Limb (tissue), 2 donors: ENCODE data around the gene FGGY.
"Not testable (repeated sequence)": the region's sequence is repeated elsewhere in the genome, so short reads cannot be mapped to it uniquely, and the experiment has no call there.

Source experiments
- DNase-seq, 2 donors: peaks; one replicate each; pipeline ENCODE4 v3.0.0-alpha.2; 2016; ENCODE audit errors: extremely low spot score in 2 of 2

Gene FGGY

GRCh38 chr1:59631561-59632255 is 334.8 kb downstream of the FGGY start:
- DNase-seq = no peak

GRCh38 chr1:59635097-59635496 is 338.2 kb downstream of the FGGY start:
- no peak for DNase-seq

- DNase-seq = peak; percentile 67 to 87
These were observed 341.4 kb downstream of the FGGY start for GRCh38 chr1:59638231-59638711.

- no peak for DNase-seq
These were observed 342.4 kb downstream of the FGGY start for GRCh38 chr1:59639266-59639665.

GRCh38 chr1:59640851-59641250 is 344.0 kb downstream of the FGGY start:
- DNase-seq = no peak

GRCh38 chr1:59641836-59642235 is 344.9 kb downstream of the FGGY start:
- DNase-seq = peak in 1 of 2 donors; percentile 16

GRCh38 chr1:59643526-59643925 is 346.6 kb downstream of the FGGY start:
- no peak for DNase-seq

GRCh38 chr1:59645893-59646292 is 349.0 kb downstream of the FGGY start:
- no peak for DNase-seq

GRCh38 chr1:59653142-59653958 is 356.5 kb downstream of the FGGY start:
- DNase-seq = not testable (repeated sequence)

- no peak for DNase-seq
These were observed 357.1 kb downstream of the FGGY start for GRCh38 chr1:59653968-59654367.

- no peak for DNase-seq
These were observed 361.1 kb downstream of the FGGY start for GRCh38 chr1:59657873-59658465.

GRCh38 chr1:59664166-59664565 is 367.3 kb downstream of the FGGY start:
- no peak for DNase-seq

GRCh38 chr1:59666106-59666505 is 369.2 kb downstream of the FGGY start:
- no peak for DNase-seq

- DNase-seq = no peak
These were observed 370.1 kb downstream of the FGGY start for GRCh38 chr1:59667020-59667419.

- peak; percentile 35 to 44 for DNase-seq
These were observed 372.9 kb downstream of the FGGY start for GRCh38 chr1:59669752-59670312.

GRCh38 chr1:59670662-59671061 is 373.8 kb downstream of the FGGY start:
- no peak for DNase-seq

- DNase-seq = no peak
These were observed 374.4 kb downstream of the FGGY start for GRCh38 chr1:59671066-59671952.

GRCh38 chr1:59671953-59672305 is 375.0 kb downstream of the FGGY start:
- DNase-seq = no peak

- no peak for DNase-seq
These were observed 376.1 kb downstream of the FGGY start for GRCh38 chr1:59672851-59673572.
